ENCODE results near the gene STK10. TPM values are rescaled to one million over a fixed set of nuclear protein-coding genes. Genes with fewer than 3 reads are reported as not detected.

STK10 gene
- total RNA-seq, 2 experiments from 2014 or later = 91.2 to 92.1 TPM

DNA sequence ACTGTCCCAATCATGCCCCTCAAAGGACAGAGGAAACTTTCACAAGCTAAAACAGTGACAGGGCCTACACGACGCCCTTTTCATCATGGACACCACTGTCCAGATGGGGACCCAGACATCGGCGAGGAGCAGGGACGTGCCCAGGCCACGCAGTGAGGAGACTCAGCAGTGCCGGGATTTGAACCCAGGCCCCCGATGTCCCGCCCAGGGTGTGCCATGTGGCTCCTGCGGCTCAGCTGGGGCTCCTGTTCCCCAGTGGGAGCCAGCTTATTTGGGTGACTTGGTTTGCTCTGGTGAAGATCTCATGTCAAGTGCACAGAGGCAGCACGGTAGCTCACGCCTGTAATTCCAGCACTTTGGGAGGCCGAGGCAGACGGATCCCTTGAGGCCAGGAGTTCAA is 82.2 kb downstream of the STK10 start:
- ChIA-PET CTCF (interaction anchor here (0.6 to 5.7 kb wide), 11 partner anchors 24 to 171 kb away, joined by 3 to 42 read pairs (median 4); partner anchors contain the start of gene STK10), POLR2A (interaction anchor here (0.8 kb wide), 1 partner anchor 10 kb away, joined by 3 read pairs; no protein-coding TSS in a partner anchor)

DNA sequence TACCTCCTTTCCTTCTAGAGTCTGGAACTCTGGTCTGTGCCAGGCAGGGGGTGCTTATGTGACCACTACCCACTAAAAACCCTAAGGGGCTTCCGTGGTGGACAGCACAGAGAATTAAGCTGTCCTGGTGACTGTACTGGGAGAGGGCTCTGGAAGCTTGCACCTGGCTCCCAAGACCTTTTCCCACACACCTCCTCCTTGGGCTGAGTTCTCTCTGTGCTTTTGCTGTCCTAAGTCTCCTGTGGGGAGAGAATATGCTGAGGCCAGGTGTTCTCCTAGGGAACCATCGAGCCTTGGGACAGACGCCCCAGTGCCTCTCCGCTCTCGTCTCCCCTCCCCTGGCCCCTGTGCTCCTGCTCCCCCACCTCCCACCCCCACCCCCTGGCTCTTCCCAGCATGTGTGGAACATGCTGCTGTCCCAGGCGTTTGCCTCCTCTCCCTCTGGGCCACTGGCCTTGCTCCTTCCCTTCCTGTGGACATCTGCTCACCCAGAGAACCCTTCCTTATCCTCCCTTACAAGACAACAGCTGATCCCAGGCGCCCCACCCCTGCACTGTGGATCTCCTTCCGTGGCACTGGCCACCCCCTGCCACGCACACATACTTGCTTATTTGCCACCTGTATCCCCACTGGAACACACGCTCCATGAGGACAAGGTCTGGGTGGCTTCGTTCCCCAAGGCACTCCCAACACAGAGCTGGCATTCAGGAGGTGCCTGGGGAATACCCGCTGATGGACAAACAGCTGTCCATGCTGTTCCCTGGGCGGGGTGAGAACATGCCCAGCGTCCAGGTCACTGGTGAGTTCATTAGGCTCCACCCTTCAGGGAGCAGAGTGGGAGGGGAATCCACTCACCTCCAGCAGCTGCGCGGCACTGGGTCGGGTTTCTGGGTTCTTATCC is 83.0 kb downstream of the STK10 start:
- ChIA-PET CTCF (interaction anchor here (0.6 to 5.7 kb wide), 9 partner anchors 9 to 86 kb away, joined by 3 to 42 read pairs (median 4); partner anchors contain the start of gene STK10), POLR2A (no interaction called here)

DNA sequence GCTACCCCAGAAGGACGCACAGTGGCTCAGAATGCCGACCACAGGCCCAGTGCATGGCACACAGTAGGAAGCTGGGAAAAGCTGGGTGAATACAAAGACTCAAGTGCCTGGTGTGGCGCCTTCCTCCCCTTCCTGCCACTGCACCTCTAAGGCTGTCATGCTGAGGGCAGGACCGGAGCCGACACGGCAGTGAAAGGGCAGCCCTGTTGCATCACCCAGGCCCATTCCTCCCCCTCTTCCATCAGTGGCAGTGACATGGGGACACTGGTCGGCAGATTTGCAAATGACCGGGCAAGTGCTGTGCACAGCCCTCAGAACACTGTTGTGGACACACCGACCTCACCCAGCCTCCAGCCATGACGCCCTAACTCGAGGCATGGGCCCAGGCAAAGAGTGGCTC is 84.0 kb downstream of the STK10 start:
- CTCF ChIA-PET = interaction anchor here (5.7 kb wide), 1 partner anchor 84 kb away, joined by 42 read pairs; the partner anchor contains the start of gene STK10
- POLR2A ChIA-PET = interaction anchor here (0.7 kb wide), 1 partner anchor 8 kb away, joined by 6 read pairs; no protein-coding TSS in a partner anchor

GRCh38 chr5:172102913-172103626 is 85.0 kb downstream of the STK10 start:
- ChIA-PET CTCF (interaction anchor here (5.7 kb wide), 1 partner anchor 85 kb away, joined by 42 read pairs; the partner anchor contains the start of gene STK10), POLR2A (interaction anchor here (0.7 kb wide), 1 partner anchor 9 kb away, joined by 6 read pairs; no protein-coding TSS in a partner anchor)

DNA sequence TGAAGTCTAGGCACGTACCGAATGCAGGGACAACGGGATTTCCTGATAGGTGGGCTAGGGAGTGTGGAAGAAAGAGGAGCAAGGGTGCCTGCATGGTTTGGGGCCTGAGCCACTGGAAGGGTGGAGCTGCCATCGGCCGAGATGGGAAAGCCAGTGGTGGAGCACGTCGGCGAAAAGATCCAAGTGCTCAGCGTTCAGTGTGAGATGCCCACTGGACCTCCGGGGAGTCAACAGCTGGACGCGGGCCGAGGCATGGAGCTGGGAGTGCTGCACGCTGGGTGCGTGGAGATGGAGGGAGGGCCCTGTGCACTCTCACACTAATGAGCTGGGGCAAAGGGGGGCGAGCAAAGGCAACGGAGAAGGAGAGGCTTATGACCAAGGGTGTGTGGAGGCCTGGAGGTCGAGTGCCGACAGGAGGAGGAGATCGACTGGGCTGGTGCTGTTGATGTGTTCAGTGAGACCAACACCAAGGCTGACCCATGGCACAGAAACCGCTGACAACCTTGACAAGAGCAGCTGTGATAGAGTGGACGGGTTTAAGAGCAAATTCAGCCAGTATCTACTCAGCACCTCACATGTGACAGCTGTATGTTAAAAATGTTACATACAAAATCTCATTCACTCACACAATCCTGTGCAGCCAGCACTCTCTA is 85.7 kb downstream of the STK10 start:
- ChIA-PET POLR2A (no interaction called here), CTCF (interaction anchor here (5.7 kb wide), 1 partner anchor 86 kb away, joined by 42 read pairs; the partner anchor contains the start of gene STK10)

- POLR2A ChIA-PET = no interaction called here
- CTCF ChIA-PET = interaction anchor here (0.5 kb wide), 1 partner anchor 104 kb away, joined by 3 read pairs; no protein-coding TSS in a partner anchor
Observed at GRCh38 chr5:172101547-172102217, 86.3 kb downstream of the STK10 start.

DNA sequence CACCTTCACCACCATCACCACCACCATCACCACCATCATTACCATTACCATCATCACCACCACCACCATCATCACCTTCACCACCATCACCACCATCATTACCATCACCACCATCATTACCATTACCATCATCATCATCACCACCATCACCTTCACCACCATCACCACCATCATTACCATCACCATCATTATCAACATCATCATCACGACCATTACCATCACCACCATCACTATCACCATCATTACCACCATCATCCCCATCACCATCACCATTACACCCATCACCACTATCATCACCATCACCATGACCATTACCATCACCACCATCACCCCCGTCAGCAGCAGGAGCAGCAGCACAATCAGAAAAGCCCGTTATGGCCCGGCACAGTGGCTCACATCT is 89.1 kb downstream of the STK10 start:
- POLR2A ChIA-PET = no interaction called here
- CTCF ChIA-PET = interaction anchor here (0.9 kb wide), 1 partner anchor 33 kb away, joined by 3 read pairs; no protein-coding TSS in a partner anchor

DNA sequence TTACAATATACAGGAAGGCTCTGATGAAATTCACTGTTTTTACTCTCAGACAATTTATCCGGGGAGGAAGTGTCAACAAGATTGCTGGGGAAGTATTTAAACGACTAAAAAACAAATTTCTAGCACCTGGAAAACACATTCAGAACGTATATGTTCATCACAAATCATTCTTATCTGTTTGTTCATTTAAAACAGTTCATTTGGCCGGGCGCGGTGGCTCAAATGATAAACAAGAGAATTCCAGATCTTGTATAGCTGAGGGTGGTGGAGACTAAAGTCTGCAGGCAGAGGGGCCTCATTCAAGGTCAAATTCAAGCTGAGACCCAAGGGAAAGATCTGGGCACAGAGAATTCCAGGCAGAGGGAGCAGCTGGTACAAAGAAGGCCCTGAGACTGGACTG is 90.0 kb downstream of the STK10 start:
- POLR2A ChIA-PET = no interaction called here
- CTCF ChIA-PET = interaction anchor here (0.9 kb wide), 1 partner anchor 32 kb away, joined by 3 read pairs; no protein-coding TSS in a partner anchor

DNA sequence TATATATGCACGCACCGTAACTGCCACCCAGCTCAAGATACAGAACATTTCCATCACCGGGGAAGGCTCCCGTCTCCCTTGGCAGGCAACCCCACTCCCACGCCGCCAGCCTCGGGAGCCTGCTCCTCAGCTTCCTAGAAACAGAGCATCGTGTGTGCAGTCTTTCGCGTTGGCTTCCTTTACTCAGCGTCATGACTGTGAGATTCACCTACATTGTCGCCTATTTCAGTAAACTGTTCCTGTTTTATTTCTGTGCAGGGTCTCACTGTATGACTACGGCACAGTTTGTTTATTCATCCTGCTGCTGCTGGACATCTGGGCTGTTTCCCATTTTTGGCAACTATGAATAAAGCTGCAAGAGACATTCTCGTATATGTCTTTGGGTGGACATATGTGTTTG is 90.7 kb downstream of the STK10 start:
- CTCF ChIA-PET = interaction anchor here (1.0 kb wide), 1 partner anchor 117 kb away, joined by 3 read pairs; no protein-coding TSS in a partner anchor
- POLR2A ChIA-PET = no interaction called here

- CTCF ChIA-PET = interaction anchor here (1.0 to 2.0 kb wide), 3 partner anchors 9 to 118 kb away, joined by 3 to 5 read pairs (median 4); no protein-coding TSS in a partner anchor
- POLR2A ChIA-PET = no interaction called here
Observed at GRCh38 chr5:172096207-172096940, 91.7 kb downstream of the STK10 start.

GRCh38 chr5:172095368-172096206 is 92.4 kb downstream of the STK10 start:
- ChIA-PET POLR2A (interaction anchor here (0.6 kb wide), 1 partner anchor 342 kb away, joined by 10 read pairs; no protein-coding TSS in a partner anchor), CTCF (interaction anchor here (1.2 to 2.0 kb wide), 2 partner anchors 10 to 93 kb away, joined by 4 to 5 read pairs; no protein-coding TSS in a partner anchor)

- ChIA-PET POLR2A (no interaction called here), CTCF (no interaction called here)
Observed at GRCh38 chr5:172093965-172094364, 94.1 kb downstream of the STK10 start.

- CTCF ChIA-PET = interaction anchor here (1.1 kb wide), 1 partner anchor 200 kb away, joined by 3 read pairs; no protein-coding TSS in a partner anchor
Observed at GRCh38 chr5:172093559-172093958, 94.5 kb downstream of the STK10 start.

GRCh38 chr5:172091956-172092732 is 95.9 kb downstream of the STK10 start:
- ChIA-PET CTCF (interaction anchor here (1.1 kb wide), 1 partner anchor 201 kb away, joined by 3 read pairs; no protein-coding TSS in a partner anchor), POLR2A (no interaction called here)

More at GRCh38 chr5:172093559-172093958, 94.5 kb downstream of the STK10 start:
- POLR2A ChIA-PET = no interaction called here

DNA sequence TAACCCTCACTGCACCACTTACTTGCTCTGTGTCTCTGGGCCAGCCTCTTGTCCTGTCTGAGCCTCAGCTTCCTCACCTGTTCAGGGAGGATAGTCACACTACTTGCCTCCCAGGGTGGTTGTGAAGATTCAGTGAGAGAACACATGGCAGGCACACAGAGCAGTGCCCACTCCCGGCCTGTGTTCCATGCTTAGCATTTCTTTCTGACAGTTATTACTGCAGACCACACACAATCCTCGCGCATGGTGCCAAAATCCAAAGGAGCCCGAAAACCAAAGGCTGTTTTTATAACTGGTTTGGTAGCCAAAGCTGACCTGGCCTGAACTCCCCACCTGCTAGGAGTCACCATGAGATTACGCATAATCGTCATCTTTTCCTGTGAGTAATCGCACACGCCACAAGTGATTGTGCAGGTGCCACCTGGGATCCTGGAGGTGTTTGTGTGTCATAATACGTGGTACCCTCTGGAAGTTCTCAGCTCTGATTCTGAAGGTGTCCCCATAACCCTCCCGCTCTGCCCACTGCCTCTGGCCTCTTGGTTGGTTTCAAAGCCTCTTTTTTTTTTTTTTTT is 97.0 kb downstream of the STK10 start:
- ChIA-PET POLR2A (interaction anchor here (0.7 to 1.0 kb wide), 2 partner anchors 29 to 37 kb away, joined by 6 to 9 read pairs; no protein-coding TSS in a partner anchor), CTCF (interaction anchor here (1.0 to 1.3 kb wide), 3 partner anchors 10 to 15 kb away, joined by 3 to 5 read pairs (median 4); no protein-coding TSS in a partner anchor)

Measured in activated CD8-positive, alpha-beta memory T cell treated with anti-CD3 and anti-CD28 coated beads for 36 hours (primary cell).